Smooth muscle cell of the brain vasculature (primary cell): Measurements from ENCODE around the gene TLCD2.
"Not testable (repeated sequence)": the region's sequence is repeated elsewhere in the genome, so short reads cannot be mapped to it uniquely, and the experiment has no call there.

Source experiments
- DNase-seq: peaks from one replicate; pipeline ENCODE4 v3.0.0-alpha.2; 2012; ENCODE audit warnings: low read depth, low spot score

Gene TLCD2

DNA sequence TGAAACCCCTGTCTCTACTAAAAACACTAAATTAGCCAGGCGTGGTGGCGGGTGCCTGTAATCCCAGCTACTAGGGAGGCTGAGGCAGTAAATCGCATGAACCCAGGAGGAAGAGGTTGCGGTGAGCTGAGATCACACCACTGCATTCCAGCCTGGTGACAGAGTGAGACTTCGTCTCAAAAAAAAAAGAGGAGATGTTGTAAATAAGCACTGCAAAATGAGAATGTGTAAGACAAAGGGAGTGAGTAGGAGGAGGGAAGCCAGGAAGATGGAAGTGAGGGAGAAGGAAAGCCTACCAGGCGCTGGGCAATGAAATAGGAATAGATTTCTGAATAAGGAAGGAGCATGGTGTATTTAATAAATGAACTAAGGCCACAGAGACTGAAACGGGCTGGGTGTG is 16.8 kb downstream of the TLCD2 start:
- DNase-seq = no peak

DNA sequence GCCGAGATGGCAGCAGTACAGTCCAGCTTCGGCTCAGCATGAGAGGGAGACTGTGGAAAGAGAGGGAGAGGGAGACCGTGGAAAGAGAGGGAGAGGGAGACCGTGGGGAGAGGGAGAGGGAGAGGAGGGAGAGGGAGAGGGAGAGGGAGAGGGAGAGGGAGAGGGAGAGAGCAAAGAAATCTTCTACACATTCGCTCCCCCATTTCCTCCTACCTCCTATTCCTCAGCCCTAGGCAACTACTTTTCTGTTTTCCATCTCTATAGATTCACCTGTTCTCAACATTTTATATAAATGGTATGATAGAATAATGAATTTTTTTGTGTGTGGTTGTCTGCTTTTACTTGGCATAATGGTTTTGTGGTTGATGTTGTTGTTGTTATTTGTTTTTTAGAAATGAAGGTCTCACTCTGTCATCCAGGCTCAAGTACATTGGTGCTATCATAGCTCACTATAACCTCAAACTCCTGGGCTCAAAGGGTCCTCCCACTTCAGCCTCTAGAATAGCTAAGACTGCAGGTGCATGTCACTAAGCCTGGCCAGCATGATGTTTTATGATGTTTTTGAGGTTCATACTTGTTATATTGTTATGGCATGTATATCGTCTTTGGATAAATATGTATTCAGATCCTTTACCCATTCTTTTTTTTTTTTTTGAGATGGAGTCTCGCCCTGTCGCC is 19.5 kb downstream of the TLCD2 start:
- no peak for DNase-seq

DNA sequence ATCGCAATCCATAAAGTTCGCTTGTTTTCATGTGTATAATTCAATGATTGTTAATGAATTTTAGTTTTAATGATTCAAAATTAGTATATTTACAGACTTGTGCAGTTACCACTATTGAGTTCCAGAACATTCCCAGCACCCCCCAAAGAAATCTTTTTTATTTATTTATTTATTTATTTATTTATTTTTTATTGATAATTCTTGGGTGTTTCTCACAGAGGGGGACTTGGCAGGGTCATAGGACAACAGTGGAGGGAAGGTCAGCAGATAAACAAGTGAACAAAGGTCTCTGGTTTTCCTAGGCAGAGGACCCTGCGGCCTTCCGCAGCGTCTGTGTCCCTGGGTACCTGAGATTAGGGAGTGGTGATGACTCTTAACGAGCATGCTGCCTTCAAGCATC is 21.8 kb downstream of the TLCD2 start:
- DNase-seq = not testable (repeated sequence)

- no peak for DNase-seq
These were observed 24.1 kb downstream of the TLCD2 start for GRCh38 chr17:1686086-1686485.

GRCh38 chr17:1684378-1685189 is 25.6 kb downstream of the TLCD2 start, which contains the start of gene PRPF8:
Gene PRPF8 (minus strand): TSS chr17:1684867. CDS start chr17:1684571, 296 bp downstream.
- peak; percentile 95 for DNase-seq

DNA sequence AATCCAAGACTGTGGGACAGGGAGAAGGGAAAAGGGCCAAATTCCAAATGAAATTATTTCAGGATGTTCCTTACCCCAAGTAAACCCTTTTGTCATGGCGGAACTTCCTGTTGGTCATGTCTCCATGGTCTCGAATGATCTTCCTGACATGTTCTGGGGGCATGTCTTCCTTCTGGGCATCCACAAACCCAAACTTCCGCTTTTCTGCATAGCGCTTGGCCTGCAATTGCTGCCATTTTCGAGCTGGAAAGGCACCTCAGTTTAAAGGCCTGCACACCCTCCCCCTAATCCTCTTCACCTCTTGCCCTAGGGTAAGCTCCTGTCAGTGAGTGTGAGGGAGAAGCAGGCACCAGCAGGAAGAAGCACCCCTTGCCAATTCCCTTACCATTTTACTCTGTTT is 26.7 kb downstream of the TLCD2 start:
- no peak for DNase-seq

DNA sequence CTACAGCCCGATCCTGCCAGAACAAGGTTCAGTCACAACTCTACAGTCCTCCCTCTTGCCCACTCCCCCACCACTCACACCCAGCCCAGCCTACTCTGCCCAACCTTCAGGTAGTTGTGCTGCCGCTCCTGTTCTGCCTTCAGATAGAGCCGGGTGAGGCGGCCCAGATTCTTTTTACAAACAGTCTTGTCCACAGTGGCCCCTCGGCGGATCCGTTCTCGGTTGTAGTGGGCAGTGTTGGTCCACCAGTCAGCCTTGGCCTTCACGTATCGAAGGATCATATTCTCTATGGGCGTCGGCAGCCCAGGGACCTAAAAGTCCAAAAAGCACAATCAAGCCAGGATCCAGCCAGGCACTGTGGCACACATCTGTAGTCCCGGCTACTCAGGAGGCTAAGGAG is 33.8 kb downstream of the TLCD2 start:
- no peak for DNase-seq

DNA sequence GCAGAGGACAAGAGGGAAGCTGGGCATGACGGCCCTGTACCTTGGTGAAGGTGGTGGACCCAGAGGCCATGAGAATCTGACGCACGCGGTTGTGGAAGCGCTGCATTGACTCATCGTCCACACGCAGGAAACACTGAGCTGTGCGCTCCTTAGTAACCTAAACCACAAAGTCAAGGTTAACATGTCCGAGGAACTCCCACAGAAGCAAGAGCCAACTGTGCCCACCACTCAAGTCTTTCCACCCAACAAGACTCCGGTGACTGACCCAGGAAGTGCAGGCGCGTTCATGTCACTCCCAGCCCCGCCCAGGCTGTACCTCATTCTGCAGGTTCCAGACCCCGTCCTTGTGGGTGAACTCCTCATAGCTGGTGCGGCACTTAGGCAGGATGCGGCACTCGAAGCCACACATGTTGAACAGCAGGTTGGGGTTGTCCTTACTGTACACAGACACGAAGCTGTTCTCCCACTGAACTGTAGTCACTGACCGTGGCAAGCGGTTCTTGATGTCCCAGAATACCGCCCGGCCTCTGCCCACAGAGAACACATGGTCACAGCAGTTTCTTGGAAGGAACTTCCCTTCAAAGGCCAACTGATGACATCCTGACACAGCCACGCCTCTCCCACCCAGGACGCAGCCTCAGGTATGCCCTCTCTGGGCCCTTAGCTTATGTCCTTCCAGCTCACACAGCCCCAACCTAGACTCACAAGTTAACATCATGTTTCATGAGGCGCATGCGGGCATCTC is 37.0 kb downstream of the TLCD2 start:
- no peak for DNase-seq

- not testable (repeated sequence) for DNase-seq
These were observed 46.2 kb downstream of the TLCD2 start for GRCh38 chr17:1663934-1664333.

- DNase-seq = no peak
These were observed 49.1 kb downstream of the TLCD2 start for GRCh38 chr17:1661045-1661444.

GRCh38 chr17:1658100-1658499 is 52.1 kb downstream of the TLCD2 start:
- DNase-seq = no peak

DNA sequence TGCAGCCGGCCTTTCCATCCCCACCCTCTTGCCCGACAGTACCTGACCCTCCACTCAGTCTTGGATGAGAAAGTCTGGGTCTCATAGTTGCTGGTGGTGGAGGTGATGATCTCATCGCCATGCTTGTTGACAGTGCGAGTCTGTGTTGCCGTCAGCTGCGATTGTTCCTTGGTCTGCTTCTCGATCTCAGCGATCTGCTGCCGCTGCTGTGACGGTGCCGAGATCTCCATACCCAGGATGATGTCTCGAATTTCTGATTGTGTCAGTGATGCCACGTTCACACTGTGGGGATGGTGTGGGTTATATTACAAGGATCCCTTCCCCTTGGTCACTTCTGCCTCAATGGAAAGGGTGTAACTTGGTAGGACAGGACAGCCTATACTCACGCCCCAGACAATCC is 56.4 kb downstream of the TLCD2 start:
- no peak for DNase-seq

DNA sequence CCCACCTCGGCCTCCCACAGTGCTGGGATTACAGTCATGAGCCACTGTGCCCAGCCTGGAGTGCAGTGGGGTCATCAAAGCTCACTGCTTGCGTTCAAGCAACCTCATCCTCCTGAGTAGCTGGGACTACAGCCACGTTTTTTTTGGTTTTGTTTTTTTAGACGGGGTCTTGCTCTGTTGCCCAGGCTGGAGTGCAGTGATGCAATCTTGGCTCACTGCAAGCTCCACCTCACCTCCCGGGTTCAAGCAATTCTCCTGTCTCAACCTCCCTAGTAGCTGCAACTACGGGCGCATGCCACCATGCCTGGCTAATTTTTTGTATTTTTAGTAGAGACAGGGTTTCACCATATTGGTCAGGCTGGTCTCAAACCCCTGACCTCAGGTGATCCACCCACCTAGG is 57.4 kb downstream of the TLCD2 start:
- not testable (repeated sequence) for DNase-seq
